ENCODE measurements around the gene ACYP1.

GRCh38 chr14:75042035-75042434, 21.8 kb downstream of the ACYP1 start:
- TF ChIP-seq EZH2 (IDR thresholded peaks at IDR 0.05; ENCODE audit: borderline replicate concordance, low read length): no peak
- TF ChIP-seq CTCF (conservative IDR thresholded peaks at IDR 0.05 in 1 of 2, IDR thresholded peaks at IDR 0.05 in 1 of 2; ENCODE audit: extremely low read depth in 1 of 2, insufficient read depth in 1 of 2, low read depth in 1 of 2, low read length in 2 of 2): no peak

Measured in mammary epithelial cell (primary cell).